HG03565 (cell line): ENCODE results near the gene FURIN.
"Not testable (repeated sequence)": the region's sequence is repeated elsewhere in the genome, so short reads cannot be mapped to it uniquely, and the experiment has no call there.

Source experiments
- ATAC-seq: cut with Tn5 transposase; IDR thresholded peaks from one replicate; pipeline ENCODE4 v1.9.1; 2021; ENCODE audit warnings: mild to moderate bottlenecking, moderate library complexity; ENCODE audit not compliant: unreplicated experiment

The FURIN gene

DNA sequence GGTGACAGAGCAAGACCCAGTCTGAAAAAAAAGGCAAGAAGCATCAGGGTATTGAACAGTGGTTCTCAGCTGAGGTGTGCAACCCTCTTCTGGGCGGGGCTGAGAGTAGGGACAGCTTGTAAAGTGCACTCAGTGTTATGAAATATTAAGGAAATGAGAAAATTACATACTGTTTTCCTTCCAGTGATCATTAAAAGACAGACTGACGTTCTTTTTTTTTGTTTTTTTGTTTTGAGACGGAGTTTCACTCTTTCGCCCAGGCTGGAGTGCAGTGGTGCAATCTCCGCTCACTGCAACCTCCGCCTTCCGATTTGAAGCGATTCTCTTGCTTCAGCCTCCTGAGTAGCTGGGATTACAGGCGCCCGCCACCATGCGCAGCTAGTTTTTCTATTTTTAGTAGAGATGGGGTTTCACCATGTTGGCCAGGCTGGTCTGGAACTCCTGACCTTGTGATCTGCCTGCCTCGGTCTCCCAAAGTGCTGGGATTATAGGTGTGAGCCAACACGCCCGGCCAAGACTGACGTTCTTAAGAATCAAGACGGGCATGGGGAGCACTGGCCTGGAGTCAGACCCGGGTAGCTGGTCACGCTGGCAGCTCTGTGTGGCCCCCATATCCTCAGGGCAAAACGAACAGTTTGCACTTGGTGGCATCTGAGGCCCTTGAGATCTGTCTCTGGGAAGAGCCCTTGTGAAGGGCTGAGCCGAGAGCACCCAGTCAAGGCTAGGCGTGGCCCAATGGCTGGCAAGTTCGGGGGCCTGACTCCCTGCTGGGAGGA is 46.1 kb downstream of the FURIN start:
- no peak for ATAC-seq

DNA sequence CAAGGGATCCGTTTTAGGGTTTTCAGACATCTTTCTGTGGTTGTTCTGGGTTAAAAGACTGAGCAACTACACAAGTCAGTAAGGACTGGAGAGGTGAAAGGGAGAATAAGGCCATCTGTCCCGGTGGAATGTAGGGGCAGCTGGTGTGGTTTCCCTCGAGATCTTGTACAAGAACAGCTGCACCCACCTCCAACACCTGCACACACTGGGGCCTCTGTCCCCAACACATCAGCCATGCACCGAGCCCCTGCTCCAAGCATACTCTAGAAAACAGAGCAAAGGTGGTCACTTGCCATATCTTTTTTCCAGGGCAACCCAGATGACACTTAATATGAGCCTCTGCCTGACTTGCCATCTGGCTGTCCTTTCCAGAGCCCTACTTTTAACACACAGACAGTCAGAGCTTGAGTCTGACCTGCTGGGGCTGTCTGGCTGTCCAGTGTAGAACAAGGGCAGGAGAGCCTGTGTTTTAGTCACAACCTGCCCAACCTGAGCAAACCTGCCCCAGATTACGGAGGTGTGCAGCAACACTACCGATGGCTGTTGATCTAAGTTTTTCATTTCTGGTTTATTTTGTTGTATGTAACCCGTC is 46.9 kb downstream of the FURIN start:
- ATAC-seq: no peak

DNA sequence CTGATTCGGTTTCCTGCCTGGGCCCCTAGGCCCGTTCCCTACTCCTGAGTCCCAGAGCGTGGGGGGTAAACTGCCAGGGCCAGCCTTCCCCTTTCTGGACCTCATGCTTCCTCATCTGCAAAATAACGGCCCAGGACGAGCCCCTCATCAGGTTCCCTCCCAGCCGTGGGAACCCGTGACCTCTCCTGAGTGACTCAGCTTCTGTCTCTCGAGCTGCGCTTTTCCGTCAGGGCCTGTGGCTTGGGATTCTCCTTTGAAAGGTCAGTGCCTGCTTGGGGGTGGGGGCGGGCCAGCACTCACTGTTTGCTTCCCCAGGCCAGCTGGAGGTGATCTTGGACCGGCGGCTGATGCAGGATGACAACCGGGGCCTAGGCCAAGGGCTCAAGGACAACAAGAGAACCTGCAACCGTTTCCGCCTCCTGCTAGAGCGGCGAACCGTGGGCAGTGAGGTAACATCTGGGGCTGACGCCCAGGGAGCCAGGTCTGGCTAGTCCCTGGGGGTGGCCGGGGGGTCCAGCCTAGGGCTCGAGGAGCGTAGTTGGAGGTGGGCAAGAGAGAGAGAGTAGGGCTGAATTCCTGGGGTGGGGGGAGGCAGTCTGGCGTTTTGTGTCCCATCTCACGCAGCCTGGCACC is 47.5 kb downstream of the FURIN start:
- ATAC-seq: no peak

DNA sequence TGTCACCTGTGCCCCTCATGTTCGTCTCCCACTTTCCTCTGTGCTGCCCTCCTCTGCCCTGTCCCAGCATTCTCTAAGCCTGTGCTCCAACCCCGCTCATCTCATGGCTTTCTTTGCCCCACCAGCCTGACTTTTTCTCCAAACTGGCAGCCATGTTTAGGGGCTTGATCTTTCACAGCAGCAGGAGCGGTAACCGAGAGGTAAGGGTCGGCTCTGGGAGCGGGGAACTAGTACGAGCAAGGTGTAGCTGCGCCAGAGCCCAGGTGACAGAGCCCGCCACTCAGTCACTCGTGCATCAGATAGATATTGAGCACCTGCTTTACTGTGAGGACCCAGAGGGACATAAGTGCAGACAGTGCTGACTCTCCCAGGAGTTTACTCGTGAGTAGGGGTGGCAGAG is 48.1 kb downstream of the FURIN start:
- ATAC-seq: no peak

DNA sequence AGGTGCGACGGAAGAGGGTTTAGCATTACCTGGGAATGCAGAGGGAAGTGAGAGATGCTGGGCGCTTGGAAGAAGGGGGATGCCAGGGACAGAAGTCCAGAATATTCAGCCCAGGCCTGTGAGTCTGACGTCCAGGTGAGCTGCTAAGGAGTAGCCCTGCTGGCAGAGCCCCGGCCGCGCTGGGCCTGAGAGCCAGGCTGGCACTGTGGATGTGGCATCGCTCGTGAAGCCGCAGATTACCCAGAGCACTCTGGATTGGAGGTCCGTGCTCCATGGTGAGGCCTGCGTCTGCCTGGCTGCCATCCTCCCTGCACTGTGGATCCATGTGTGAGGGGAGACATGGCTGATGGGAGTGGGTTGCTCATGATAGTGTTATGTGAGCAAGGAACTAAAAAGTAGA is 49.2 kb downstream of the FURIN start:
- ATAC-seq: no peak

DNA sequence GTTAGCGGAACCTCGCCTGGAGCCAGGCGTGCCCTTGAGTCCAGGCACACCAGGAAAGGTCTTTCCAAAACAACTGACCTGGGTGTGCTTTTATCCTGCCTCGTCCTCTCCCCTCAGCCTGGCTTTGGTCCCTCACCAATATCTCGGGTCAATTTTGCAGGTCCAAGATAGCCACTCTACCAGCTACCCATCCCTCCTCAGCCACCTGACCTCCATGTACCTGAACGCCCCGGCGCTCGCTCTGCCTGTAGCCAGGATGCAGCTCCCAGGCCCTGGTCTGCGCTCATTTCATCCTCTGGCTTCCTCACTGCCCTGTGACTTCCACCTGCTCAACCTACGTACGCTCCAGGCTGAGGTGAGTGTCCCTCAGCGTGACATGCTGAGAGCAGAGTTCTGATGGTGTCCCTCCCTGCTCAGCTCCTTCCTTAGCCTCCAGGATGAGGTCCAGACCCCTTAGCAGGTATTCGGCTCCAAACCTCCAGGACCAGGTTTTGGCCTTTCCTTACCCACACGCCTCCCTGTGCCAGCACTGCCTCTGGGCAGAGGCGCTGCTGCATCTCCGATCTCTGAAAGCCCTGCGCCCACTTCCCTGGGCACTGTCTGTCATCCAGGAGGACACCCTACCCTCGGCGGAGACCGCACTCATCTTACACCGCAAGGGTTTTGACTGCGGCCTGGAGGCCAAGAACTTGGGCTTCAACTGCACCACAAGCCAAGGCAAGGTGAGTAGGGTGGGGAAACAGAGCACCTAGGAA is 49.8 kb downstream of the FURIN start:
- no peak for ATAC-seq

DNA sequence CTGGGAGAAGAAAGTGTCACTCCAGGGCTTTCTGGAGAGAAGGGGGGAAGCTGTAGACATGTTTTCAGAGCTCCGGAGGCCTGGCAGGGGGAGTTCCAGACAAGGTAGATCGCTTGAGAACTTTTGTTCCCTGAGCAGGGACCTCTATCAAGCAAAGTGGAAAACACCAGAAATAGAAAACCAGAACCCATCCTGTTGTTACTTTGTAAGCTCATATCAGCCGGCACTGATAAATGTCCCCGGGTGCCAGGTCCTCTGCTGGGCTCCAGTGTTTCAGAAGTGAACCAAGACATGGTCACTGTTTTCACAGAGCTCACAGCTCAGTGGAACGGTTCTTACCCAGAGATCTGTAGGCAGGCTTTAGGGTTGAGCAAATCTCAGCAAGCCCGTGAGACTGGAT is 50.4 kb downstream of the FURIN start:
- ATAC-seq: no peak

DNA sequence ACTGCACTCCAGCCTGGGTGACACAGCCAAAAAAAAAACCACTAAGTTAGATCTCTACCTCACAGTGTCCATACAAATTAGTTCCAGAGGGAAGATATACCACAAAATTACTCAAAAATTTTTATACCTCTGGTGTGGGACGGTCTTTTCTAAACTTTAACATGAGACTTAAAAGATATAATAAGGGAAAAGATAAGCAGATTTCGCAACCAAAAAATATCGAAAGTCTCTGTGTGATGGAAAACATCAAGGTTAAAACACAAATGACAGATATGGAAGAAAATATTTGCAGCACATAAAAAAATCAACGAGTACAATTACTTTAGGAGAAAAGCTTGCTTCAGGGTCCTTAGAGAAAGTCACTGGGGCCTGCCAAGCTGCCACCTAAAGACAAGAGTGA is 53.5 kb downstream of the FURIN start:
- no peak for ATAC-seq

DNA sequence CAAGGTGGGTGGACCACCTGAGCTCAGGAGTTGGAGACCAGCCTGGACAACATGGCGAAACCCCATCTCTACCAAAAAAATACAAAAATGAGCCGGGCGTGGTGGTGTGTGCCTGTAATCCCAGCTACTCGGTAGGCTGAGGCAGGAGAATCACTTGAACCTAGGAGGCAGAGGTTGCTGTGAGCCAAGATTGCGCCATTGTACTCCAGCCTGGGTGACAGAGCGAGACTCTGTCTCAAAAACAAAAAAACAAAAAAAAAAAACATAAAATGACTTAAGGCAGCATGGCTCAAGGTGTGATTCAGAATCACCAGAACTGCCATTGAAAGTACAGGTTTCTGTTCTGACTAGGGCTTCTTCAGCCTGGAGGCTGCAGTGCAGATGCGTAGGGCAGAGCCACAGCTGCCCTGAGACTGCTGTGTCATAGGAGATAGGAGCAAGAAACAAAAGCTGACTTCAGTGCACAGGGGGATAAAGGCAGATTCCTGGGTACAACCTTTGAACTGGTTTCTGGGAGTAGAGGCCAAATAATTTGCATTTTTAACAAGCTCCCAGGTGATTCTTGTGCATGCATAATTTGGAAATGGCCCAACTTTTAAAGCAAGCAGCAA is 54.4 kb downstream of the FURIN start:
- ATAC-seq: peak; percentile 79

DNA sequence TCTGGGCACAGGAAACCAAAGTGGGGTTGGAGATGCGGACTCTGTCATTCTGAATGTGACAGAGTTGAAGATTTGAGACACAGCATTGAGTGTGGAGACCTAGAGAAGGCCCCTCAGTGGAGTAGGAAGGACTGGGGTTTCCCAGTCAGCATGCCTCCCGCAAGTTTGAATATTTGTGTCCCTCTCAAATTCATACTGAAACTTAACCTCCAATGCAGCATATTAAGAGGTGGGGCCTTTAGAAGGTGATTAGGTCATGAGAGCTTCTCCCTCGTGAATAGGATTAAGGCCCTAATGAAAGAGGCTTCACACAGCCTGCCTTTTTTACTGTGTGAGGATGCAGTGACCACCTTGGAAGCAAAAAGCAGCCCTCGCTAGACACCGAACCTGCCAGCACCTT is 56.0 kb downstream of the FURIN start:
- ATAC-seq: peak; percentile 66

DNA sequence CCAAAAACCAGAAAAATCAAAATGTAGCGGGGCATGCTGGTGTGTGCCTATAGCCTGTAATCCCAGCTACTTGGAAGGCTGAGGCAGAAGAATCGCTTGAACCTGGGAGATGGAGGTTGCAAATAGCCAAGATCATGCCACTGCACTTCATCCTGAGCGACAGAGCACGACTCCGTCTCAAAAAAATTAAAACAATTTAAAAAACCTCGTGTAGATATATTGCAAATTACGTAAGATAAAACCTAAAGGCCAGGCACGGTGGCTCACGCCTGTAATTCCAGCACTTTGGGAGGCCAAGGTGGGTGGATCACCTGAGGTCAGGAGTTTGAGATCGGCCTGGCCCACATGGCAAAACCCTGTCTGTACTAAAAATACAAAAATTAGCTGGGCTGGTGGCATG is 58.4 kb downstream of the FURIN start:
- not testable (repeated sequence) for ATAC-seq

DNA sequence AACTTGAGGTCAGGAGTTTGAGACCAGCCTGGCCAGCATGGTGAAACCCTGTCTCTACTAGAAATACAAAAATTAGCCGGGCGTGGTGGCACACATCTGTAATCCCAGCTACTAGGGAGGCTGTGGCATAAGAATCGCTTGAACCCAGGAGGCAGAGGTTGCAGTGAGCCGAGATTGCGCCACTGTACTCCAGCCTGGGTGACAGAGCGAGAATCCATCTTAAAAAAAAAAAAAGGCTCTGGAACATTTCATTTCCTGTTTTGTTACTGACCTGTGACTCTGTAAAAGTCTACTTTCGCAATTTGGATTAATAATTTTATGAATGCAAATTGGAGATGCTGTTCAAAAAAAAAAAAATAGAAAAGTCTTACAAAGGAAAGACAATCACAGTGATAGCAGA is 59.7 kb downstream of the FURIN start:
- not testable (repeated sequence) for ATAC-seq

DNA sequence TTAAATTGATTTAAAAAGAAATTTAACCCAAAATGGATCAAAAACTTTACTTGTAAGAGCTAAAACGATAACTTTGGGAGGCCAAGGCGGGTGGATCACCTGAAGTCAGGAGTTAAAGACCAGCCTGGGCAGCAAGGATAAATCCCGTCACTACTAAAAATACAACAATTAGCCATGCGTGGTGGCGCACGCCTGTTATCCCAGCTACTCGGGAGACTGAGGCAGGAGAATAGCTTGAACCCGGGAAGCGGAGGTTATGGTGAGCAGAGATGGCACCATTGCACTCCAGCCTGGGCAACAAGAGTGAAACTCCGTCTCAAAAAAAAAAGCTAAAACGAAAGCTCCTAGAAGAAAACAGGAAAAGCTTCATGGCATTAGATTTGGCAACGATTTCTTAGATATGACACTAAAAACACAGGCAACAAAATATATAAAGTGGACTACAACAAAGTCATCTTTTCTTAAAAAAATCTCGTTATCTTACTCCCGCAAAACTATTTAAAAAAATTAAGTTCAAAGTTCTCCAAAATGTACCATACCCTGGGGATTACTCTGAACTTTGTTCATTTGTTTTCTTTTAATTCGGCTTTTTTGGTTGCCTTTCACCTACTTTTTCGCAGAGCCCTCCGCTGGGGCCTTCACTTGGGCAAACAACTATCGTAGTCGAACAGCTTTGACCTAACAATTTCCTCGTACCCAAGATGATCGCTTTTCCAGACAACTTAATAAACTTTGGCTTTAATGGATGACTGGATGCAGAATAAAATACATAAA is 61.0 kb downstream of the FURIN start:
- ATAC-seq: no peak

DNA sequence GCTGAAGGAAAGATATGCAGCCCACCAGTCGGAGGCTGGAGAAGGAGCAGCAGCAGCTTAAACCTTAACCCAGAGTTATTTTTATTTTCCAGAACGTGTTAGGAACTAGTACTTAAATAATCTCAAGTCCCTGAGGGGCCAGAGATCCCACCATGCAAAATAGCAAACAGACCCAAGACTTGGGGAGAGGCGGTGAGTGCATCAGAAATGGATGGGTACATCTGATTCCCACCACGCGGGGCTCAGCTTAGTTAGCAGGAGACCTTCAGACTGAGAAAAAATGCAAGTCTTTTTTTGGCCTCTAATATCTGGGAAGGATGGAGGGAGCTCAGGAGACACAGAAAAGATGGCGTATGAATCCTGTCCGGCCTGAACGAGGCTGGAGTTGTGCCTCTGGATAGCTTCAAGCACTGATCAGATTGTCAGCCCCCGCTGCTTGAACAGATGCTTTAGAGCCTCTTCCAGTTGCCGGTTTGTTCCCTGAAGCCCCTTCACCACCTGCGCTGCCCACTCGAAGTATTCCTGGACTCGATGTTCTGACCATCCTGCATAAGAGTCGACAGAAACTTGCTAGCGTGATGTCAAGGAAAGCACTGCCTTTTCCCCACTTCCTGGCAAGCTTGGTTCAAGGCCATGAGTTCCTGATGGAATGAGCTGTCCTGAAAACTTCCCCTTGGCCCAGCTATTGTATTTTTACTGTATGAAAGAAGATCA is 62.6 kb downstream of the FURIN start:
- no peak for ATAC-seq

DNA sequence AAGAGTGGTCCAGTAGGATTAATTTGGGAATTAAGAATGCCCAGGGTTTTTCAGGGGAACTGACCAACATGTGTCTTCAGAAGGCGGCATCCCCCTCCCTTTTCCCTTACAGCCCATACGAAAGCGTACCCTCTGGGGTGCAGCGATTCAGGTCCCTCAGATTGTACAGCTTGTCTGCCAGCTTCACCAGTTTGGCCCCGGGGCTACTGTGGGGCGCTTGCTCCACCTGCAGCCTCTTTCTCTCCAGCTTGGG is 63.1 kb downstream of the FURIN start:
- no peak for ATAC-seq

DNA sequence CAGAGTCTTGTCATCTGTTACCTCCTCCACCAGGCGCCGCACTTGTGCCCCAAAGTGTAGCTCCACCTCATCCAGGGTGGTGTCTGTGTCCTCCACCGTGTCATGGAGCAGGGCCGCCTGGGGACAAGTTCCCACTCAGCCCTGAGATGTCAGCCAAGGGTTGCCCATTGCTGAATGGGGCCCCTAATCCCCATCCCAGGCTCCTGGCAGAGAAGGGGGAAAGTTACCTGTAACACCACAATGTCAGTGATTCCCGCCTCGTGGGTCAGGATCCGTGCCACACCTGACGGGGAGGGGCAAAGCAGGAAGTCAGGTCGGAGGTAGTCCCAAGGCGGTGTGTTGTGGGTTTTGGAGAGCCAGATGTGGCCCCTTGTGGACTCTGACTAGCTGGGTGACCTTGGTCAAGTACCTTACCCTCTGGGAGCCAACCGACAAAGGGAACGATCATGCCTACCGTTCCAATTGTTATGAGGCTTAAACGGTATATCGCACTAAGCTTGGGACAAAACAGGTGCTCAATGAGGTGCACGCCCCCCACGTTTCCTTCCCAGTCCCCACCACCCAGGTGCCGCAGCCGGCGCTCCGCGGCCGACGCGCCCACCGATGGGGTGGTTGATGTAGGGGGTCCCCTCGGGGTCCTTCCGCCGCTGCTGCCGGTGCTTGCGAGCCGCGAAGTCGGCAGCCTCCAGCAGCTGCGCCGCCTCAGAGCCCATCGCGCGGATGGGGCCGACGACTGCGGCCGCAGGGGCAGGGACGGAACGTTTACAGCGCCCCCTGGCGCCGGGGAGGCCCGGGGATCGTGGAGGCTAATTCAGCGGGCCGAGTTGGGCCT is 63.7 kb downstream of the FURIN start, which contains the start of gene HDDC3:
Gene HDDC3 (minus strand): TSS at position 722 of the 832 bp plus-strand sequence. CDS start 9 bp downstream, at position 713.
- peak; percentile 38 for ATAC-seq

DNA sequence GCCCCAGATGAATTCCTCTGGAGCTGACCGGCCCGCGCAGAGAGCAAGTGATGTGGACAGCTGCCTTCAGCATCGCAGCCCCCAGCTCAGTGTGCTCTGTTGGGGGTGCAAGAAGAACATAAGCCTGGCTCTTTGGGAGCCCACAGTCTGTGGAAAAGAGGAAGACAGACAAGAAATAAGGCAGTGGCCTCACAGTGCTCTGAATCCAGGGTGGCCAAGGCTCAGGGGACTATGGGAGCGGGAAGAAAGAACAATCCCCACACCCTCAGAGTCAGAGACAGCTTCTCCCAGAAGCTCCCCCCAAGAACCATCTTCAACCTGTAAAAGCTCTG is 64.2 kb downstream of the FURIN start:
- no peak for ATAC-seq
